ENCODE data around the gene H19.

Gene H19

DNA sequence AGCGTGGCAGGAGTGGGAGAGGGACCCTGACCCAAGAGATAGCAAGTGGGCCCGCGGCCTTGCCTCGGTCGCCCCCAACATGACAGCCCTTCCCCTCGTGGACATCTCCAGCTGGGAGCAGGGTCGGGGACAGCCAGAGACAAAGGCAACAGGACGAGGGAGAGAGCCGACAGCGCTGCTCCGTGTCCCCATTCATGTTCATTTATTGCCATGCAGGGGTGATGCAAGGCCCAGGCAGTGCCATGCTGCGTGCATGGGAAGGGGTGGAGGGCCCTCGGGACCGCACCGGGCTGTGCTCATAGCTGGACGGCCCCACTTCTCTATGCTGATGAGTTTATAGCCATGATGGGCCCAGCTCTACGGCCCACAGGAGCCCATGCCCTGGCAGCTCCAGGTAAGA, 37.9 kb downstream of the H19 start:
- no peak for TF ChIP-seq YY1 (IDR thresholded peaks at IDR 0.05; ENCODE audit: low read depth)
- TF ChIP-seq, protein P1, sequence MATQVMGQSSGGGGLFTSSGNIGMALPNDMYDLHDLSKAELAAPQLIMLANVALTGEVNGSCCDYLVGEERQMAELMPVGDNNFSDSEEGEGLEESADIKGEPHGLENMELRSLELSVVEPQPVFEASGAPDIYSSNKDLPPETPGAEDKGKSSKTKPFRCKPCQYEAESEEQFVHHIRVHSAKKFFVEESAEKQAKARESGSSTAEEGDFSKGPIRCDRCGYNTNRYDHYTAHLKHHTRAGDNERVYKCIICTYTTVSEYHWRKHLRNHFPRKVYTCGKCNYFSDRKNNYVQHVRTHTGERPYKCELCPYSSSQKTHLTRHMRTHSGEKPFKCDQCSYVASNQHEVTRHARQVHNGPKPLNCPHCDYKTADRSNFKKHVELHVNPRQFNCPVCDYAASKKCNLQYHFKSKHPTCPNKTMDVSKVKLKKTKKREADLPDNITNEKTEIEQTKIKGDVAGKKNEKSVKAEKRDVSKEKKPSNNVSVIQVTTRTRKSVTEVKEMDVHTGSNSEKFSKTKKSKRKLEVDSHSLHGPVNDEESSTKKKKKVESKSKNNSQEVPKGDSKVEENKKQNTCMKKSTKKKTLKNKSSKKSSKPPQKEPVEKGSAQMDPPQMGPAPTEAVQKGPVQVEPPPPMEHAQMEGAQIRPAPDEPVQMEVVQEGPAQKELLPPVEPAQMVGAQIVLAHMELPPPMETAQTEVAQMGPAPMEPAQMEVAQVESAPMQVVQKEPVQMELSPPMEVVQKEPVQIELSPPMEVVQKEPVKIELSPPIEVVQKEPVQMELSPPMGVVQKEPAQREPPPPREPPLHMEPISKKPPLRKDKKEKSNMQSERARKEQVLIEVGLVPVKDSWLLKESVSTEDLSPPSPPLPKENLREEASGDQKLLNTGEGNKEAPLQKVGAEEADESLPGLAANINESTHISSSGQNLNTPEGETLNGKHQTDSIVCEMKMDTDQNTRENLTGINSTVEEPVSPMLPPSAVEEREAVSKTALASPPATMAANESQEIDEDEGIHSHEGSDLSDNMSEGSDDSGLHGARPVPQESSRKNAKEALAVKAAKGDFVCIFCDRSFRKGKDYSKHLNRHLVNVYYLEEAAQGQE (IDR thresholded peaks at IDR 0.05; ENCODE audit: low read depth), result no peak
- TF ChIP-seq CREB1 (IDR thresholded peaks at IDR 0.05; ENCODE audit: low read depth), result no peak
- no peak for TF ChIP-seq RAD21 (IDR thresholded peaks at IDR 0.05; ENCODE audit: low read depth)

DNA sequence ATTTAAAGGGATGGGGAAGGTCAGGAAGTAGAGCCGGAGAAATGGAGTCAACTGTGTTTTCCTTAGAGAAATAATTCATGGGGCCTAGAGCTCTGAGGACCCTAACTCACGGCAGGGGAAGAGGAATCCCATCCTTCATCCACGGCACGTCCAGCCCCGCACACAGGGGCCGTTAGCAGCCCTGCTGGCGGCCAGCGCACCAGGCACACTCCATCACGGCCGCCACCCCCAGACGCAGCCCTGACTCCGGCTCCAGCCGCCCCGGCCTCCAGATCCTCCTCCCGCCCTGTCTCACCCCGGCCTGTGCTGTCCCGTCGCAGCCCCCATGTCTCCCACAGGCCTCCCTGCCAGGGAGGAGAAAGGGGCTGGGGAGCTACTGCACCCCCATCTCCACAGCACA, 39.3 kb downstream of the H19 start:
- TF ChIP-seq, protein P2, sequence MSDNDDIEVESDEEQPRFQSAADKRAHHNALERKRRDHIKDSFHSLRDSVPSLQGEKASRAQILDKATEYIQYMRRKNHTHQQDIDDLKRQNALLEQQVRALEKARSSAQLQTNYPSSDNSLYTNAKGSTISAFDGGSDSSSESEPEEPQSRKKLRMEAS (IDR thresholded peaks at IDR 0.05), result no peak
- TF ChIP-seq RAD21 (IDR thresholded peaks at IDR 0.05; ENCODE audit: low read depth) (no peak), YY1 (IDR thresholded peaks at IDR 0.05; ENCODE audit: low read depth) (no peak), EGR1 (IDR thresholded peaks at IDR 0.05) (no peak), TCF12 (IDR thresholded peaks at IDR 0.05; ENCODE audit: low read depth) (no peak), EP300 (IDR thresholded peaks at IDR 0.05; ENCODE audit: borderline replicate concordance) (no peak), TEAD4 (IDR thresholded peaks at IDR 0.05) (no peak), FOXM1 (IDR thresholded peaks at IDR 0.05; ENCODE audit: borderline replicate concordance, low read depth) (no peak), CREB1 (IDR thresholded peaks at IDR 0.05; ENCODE audit: low read depth) (no peak), TAF1 (IDR thresholded peaks at IDR 0.05; ENCODE audit: low read depth) (no peak), NFIC (IDR thresholded peaks at IDR 0.05) (no peak)

DNA sequence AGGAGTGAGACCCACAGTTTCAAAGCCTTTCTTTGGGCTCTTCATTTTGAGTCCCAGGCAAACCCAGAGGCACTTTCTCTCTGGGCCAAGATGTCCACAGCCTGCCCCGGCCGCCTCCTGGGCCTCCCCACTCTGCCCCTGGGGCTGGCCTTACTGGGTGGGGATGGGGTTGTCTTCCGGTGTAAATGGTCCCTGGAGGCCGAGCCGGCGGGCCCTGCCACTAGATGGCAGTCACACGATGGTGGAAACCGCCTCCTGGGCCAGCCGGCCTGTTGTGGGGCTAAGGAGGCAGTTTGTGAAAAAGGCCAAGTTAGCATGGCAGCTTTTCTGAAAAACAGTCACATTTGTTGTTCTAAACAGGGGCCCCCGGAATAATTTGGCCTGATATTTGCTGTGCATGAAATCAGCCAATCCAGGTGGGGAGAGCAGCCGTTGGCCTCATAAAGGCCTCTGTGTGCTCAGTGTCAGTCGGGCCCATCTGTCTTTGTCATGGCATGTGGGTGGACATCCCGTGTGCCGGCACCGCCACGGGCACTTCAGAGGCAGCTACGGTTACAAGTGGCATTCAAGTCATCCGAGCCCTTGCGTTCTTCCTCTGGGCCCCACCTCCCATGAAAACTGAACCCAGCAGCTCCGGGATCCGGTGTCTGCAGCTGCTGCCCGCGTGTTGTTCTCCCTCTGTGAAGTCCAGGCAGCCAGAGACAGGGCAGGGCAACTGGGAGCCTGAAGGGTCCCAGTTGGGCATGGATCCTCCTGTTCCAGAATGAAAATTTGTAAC, 44.0 kb downstream of the H19 start:
- TF ChIP-seq, protein P3, sequence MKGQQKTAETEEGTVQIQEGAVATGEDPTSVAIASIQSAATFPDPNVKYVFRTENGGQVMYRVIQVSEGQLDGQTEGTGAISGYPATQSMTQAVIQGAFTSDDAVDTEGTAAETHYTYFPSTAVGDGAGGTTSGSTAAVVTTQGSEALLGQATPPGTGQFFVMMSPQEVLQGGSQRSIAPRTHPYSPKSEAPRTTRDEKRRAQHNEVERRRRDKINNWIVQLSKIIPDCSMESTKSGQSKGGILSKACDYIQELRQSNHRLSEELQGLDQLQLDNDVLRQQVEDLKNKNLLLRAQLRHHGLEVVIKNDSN (IDR thresholded peaks at IDR 0.05), result no peak
- TF ChIP-seq YY1 (IDR thresholded peaks at IDR 0.05; ENCODE audit: low read depth) (no peak), EGR1 (IDR thresholded peaks at IDR 0.05) (no peak), RAD21 (IDR thresholded peaks at IDR 0.05; ENCODE audit: low read depth) (no peak), CEBPB (IDR thresholded peaks at IDR 0.05) (no peak), EP300 (IDR thresholded peaks at IDR 0.05; ENCODE audit: borderline replicate concordance) (no peak), NFIC (IDR thresholded peaks at IDR 0.05) (no peak), FOXM1 (IDR thresholded peaks at IDR 0.05; ENCODE audit: borderline replicate concordance, low read depth) (no peak), TEAD4 (IDR thresholded peaks at IDR 0.05) (no peak), ZBTB7A (IDR thresholded peaks at IDR 0.05; ENCODE audit: low read depth) (no peak), TAF1 (IDR thresholded peaks at IDR 0.05; ENCODE audit: low read depth) (no peak), CREB1 (IDR thresholded peaks at IDR 0.05; ENCODE audit: low read depth) (no peak)
- TF ChIP-seq, protein P1 (IDR thresholded peaks at IDR 0.05; ENCODE audit: low read depth), result no peak
- TF ChIP-seq, protein P2 (IDR thresholded peaks at IDR 0.05), result no peak

DNA sequence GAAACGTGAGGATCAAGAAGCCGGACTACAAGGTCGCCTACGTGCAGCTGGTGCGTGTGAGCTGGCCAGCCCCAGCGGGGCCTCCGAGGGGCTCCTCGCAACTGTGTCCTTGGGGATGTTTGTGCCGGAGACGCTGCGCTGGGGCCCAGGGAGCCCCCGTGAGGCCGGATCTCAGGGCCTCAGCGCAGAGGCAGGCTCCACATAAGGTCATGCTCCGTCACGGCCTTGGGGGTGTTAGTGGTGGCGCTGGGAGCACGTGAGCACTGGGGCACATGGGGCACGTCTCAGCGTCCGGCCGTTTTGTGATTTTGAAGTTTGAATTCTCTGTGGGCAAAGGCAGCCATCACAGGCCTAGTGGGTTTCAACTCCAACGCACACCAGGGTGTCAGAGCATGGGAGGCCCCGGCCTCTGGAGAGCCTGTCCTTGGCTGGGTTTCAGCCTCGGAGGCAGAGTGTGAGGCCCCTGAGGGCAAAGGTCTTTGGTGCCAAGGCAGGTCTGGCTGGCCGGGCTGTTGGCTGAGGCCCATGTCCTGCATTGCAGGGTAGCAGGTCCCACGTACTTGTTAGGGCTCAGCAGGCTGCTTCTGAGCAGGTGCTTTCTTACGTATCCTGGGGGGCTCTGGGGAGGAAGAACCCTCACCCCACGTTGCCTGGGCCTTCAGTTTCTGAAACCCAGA, 44.7 kb downstream of the H19 start:
- no peak for TF ChIP-seq TEAD4 (IDR thresholded peaks at IDR 0.05)
- TF ChIP-seq, protein P2 (IDR thresholded peaks at IDR 0.05), result no peak
- no peak for TF ChIP-seq TAF1 (IDR thresholded peaks at IDR 0.05; ENCODE audit: low read depth)
- TF ChIP-seq, protein P3 (IDR thresholded peaks at IDR 0.05), result no peak
- no peak for TF ChIP-seq CREB1 (IDR thresholded peaks at IDR 0.05; ENCODE audit: low read depth)
- TF ChIP-seq EGR1 (IDR thresholded peaks at IDR 0.05), result no peak
- no peak for TF ChIP-seq CEBPB (IDR thresholded peaks at IDR 0.05)
- no peak for TF ChIP-seq TCF12 (IDR thresholded peaks at IDR 0.05; ENCODE audit: low read depth)
- TF ChIP-seq, protein P1 (IDR thresholded peaks at IDR 0.05; ENCODE audit: low read depth), result no peak
- no peak for TF ChIP-seq RAD21 (IDR thresholded peaks at IDR 0.05; ENCODE audit: low read depth)
- TF ChIP-seq YY1 (IDR thresholded peaks at IDR 0.05; ENCODE audit: low read depth), result no peak
- TF ChIP-seq FOXM1 (IDR thresholded peaks at IDR 0.05; ENCODE audit: borderline replicate concordance, low read depth), result no peak
- TF ChIP-seq NFIC (IDR thresholded peaks at IDR 0.05), result no peak
- no peak for TF ChIP-seq ZBTB7A (IDR thresholded peaks at IDR 0.05; ENCODE audit: low read depth)
- no peak for TF ChIP-seq EP300 (IDR thresholded peaks at IDR 0.05; ENCODE audit: borderline replicate concordance)
